Coronary artery (tissue), 2 donors: ENCODE results near the gene FOXB2.
A peak's percentile ranks its signal among the peaks of the same experiment; 100 is the strongest.
"Not testable (repeated sequence)": the region's sequence is repeated elsewhere in the genome, so short reads cannot be mapped to it uniquely, and the experiment has no call there.

Experiments
- DNase-seq: peaks from one replicate; pipeline ENCODE4 v3.0.0-alpha.2; 2017; ENCODE audit warnings: low spot score
- H3K27ac ChIP-seq, 2 donors: fragments of 200-600 bp; sonication (generic); one replicate each; pipeline ENCODE4 v1.5.1; 2016 to 2019
- H3K4me3 ChIP-seq: fragments of 200-600 bp; sonication (generic); 2 replicates; pipeline ENCODE4 v1.5.1; 2016; ENCODE audit warnings: mild to moderate bottlenecking, moderate library complexity
- TF ChIP-seq, protein P1 (sequence below): fragments of 200-600 bp; sonication (generic); IDR thresholded peaks from one replicate; pipeline ENCODE4 v1.5.1; 2019; ENCODE audit warnings: antibody characterized with exemption

Gene FOXB2

DNA sequence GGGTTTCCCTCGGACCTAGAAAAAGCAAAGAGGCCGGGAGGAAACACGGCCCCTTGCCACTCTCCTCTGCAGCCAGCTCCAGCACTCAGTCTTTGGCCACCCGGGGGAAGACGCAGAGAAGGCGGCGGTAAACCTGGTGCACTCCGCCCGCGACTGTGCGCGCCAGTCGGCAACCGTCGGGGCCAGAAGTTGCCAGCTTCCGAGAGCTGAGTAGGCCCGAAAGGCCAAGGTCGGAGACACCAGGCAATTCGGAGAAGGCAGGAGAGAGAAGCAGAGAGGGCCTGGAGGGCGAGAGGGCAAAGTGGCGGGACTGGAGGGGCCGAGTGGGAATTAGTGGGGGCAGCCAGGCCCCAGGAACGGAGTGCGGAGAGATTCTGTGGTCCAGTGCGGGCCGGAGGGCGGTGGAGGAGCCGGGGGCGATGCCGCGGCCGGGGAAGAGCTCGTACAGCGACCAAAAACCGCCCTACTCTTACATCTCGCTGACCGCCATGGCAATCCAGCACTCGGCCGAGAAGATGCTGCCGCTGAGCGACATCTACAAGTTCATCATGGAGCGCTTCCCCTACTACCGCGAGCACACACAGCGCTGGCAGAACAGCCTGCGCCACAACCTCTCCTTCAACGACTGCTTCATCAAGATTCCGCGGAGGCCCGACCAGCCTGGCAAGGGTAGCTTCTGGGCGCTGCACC is at the start of gene FOXB2:
Gene FOXB2, plus strand, starts transcription at position 420 of the 690 bp plus-strand sequence. Its CDS starts 0 bp downstream, at position 420.
- TF ChIP-seq, protein P1, sequence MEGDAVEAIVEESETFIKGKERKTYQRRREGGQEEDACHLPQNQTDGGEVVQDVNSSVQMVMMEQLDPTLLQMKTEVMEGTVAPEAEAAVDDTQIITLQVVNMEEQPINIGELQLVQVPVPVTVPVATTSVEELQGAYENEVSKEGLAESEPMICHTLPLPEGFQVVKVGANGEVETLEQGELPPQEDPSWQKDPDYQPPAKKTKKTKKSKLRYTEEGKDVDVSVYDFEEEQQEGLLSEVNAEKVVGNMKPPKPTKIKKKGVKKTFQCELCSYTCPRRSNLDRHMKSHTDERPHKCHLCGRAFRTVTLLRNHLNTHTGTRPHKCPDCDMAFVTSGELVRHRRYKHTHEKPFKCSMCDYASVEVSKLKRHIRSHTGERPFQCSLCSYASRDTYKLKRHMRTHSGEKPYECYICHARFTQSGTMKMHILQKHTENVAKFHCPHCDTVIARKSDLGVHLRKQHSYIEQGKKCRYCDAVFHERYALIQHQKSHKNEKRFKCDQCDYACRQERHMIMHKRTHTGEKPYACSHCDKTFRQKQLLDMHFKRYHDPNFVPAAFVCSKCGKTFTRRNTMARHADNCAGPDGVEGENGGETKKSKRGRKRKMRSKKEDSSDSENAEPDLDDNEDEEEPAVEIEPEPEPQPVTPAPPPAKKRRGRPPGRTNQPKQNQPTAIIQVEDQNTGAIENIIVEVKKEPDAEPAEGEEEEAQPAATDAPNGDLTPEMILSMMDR, result no peak
- DNase-seq, result no peak
- H3K4me3 ChIP-seq, result peak within 1 kb of the TSS; percentile 61
- no peak within 1 kb of the TSS for H3K27ac ChIP-seq

- H3K4me3 ChIP-seq, result no peak overlapping the region
- DNase-seq, result no peak
- H3K27ac ChIP-seq, result no peak overlapping the region
- TF ChIP-seq, protein P1, result no peak
Measured at GRCh38 chr9:76969716-76970115, 49.7 kb upstream of the FOXB2 start.

DNA sequence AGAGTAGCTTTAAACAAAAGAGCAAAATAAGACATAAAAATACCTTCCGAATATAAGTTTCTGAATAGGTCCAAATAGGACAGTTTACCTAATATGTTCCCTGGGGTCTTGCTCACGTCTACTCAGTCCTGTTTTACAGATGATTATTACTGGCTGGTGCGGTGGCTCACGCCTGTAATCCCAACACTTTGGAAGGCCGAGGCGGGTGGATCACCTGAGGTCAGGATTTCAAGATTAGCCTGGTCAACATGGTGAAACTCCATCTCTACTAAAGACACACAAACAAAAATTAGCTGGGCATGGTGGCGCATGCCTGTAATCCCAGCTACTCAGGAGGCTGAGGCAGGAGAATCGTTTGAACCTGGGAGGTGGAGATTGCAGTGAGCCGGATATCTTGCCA is 40.6 kb upstream of the FOXB2 start:
- DNase-seq, H3K4me3 ChIP-seq, H3K27ac ChIP-seq: not testable (repeated sequence)

DNA sequence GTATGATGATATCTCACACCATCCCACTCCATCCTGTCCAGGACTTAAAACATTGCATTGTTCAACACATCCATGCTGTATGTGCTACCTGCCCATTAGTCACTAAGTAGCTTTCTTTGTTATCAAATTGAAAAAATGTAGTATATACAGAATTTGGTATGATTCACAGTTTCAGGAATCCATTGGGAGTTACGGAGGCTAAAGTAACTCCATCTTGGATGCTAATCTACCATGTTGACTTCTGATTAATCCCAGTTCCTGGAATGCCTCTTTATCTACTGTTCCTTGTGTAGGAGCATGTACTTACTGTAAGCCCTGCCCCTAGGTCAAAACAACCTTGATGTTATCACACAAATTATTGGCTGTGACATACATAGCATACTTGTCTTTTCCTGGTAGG is 38.9 kb upstream of the FOXB2 start:
- DNase-seq, result no peak
- Histone ChIP-seq H3K4me3 (no peak overlapping the region), H3K27ac (no peak overlapping the region)
- TF ChIP-seq, protein P1, result no peak

GRCh38 chr9:76984486-76984885 is 35.0 kb upstream of the FOXB2 start:
- Histone ChIP-seq H3K4me3 (no peak overlapping the region), H3K27ac (no peak overlapping the region)
- TF ChIP-seq, protein P1, result no peak
- DNase-seq, result no peak

DNA sequence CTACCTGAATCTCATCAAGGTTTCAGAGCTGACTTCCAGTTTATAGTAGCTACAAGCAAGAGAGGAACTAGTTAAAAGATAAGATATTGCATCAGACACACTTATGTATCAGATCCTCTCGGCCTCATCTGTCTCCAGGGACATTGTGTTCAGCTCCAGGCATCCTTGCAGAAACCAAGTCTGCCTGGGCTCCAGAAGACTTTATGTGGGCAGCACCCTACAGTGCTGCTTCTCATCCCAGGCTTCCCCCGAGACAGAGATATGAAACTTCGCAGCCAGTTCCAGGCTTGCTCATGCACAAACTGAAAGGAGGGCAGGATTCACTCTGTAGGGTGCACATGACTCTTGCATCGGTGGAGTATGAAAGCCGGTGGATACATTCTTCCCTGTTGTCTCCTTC is 33.9 kb upstream of the FOXB2 start:
- H3K27ac ChIP-seq, result no peak overlapping the region
- DNase-seq, result no peak
- no peak overlapping the region for H3K4me3 ChIP-seq
- TF ChIP-seq, protein P1, result no peak

DNA sequence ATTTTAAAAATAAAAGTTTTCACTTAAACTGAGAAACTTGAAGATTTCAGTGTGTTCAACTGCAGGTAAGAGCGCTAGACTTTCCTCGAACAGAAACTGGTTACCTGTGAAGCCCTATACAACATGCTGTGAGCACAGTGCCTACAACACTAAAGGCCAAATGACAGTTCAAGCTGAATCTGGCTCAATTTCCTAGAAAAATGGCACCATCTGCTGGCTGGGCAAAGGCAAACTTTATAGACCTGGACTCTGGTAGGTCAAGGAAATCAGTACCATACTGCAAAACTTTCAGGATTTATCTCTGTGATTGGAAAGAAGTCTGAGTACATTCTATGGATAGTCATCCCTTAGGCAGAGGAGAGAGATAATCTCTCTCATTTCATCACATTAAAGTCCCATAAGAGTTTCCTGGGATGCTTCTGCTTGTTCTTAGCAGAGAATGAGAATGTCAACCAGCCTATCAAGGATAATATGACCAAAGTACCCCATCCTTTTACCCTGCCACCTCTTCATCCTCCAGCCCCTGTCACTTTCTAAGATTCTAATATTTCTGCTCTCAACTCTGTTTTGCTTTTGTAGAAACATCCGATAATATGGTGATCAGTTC is 31.8 kb upstream of the FOXB2 start:
- Histone ChIP-seq H3K27ac (no peak overlapping the region), H3K4me3 (no peak overlapping the region)
- TF ChIP-seq, protein P1, result peak; percentile 13
- no peak for DNase-seq
